Panc1 (cell line): Measurements from ENCODE around the gene SUGP1.

Experiments used
- SIN3A ChIP-seq: IDR thresholded peaks from 2 replicates; pipeline ENCODE4 v1.6.1; 2012; ENCODE audit warnings: low read depth, mild to moderate bottlenecking, low read length, moderate library complexity, borderline replicate concordance; ENCODE audit not compliant: insufficient read depth
- TF ChIP-seq, protein P1 (sequence below): fragments of 450-650 bp; IDR thresholded peaks from 2 replicates; pipeline ENCODE4 v1.5.1; 2017; ENCODE audit warnings: mild to moderate bottlenecking

DNA sequence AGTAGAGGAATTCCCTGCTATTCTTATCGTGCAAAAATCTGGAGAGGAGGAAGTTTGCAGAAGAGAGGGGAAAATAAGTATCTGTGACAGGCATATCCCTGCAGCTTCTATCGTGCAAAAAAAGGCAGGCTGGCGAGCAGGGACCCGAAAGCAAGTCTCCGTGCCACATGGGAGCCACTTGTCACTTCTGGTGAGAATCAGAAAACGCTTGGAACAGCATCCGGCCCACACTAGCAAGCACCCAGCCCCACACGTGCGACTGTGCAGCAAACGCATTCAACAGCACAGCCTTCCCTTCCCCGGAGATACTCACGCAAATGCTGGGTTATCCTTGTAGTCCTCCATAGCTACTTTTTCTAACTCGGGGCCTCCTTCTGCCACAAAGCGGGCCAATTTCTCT lies 16.9 kb downstream of the SUGP1 start:
- TF ChIP-seq, protein P1, sequence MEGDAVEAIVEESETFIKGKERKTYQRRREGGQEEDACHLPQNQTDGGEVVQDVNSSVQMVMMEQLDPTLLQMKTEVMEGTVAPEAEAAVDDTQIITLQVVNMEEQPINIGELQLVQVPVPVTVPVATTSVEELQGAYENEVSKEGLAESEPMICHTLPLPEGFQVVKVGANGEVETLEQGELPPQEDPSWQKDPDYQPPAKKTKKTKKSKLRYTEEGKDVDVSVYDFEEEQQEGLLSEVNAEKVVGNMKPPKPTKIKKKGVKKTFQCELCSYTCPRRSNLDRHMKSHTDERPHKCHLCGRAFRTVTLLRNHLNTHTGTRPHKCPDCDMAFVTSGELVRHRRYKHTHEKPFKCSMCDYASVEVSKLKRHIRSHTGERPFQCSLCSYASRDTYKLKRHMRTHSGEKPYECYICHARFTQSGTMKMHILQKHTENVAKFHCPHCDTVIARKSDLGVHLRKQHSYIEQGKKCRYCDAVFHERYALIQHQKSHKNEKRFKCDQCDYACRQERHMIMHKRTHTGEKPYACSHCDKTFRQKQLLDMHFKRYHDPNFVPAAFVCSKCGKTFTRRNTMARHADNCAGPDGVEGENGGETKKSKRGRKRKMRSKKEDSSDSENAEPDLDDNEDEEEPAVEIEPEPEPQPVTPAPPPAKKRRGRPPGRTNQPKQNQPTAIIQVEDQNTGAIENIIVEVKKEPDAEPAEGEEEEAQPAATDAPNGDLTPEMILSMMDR, result no peak
- TF ChIP-seq SIN3A, result no peak
